DMS114 treated with DMSO at 0.1 percent for 48 hours (cell line): ENCODE measurements around the gene FNIP2.
"Not testable (repeated sequence)": the region's sequence is repeated elsewhere in the genome, so short reads cannot be mapped to it uniquely, and the experiment has no call there.

Experiments
- DNase-seq: peaks from one replicate; lab custom pipeline; 2025; ENCODE audit not compliant: unreplicated experiment; lab: John Stamatoyannopoulos, UW

FNIP2 gene

DNA sequence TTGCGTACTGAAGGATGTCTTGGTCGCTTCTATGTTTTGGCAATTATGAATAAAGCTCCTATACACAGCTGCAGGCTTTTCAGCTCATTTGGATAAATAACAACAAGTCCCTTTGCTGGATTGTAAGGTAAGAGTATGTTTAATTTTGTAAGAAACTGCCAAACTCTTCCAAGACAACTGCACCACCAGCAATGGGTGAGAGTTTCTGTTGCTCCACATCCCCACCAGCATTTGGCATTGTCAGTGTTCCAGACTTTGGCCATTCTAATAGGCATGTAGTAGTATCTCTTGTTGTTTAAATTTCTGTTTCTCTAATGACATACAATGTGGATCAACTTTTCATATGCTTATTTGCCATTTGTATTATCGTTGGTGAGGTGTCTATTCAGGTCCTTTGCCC is 44.3 kb downstream of the FNIP2 start:
- no peak for DNase-seq

- no peak for DNase-seq
Measured at GRCh38 chr4:158814207-158814606, 45.4 kb downstream of the FNIP2 start.

- no peak for DNase-seq
Measured at GRCh38 chr4:158814636-158815330, 46.0 kb downstream of the FNIP2 start.

DNA sequence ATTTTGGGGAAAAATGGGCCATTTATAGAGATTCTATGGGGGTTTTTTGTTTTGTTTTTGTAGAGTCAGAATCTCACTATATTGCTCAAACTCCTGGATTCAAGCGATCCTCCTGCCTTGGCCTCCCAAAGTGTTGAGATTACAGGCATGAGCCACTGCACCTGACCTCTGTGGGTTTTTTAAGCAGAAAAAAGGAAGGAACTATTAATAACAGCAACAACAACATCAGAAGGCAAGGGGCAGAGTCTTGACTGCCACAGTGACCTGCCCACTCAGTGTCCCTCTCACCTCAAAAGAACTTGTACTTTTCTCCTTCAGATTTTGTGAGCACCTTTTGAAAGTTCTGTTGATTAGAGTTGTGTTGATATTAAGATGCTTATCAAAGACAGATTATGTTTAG is 48.1 kb downstream of the FNIP2 start:
- DNase-seq: no peak

GRCh38 chr4:158817562-158818296 is 48.9 kb downstream of the FNIP2 start:
- DNase-seq: no peak

DNA sequence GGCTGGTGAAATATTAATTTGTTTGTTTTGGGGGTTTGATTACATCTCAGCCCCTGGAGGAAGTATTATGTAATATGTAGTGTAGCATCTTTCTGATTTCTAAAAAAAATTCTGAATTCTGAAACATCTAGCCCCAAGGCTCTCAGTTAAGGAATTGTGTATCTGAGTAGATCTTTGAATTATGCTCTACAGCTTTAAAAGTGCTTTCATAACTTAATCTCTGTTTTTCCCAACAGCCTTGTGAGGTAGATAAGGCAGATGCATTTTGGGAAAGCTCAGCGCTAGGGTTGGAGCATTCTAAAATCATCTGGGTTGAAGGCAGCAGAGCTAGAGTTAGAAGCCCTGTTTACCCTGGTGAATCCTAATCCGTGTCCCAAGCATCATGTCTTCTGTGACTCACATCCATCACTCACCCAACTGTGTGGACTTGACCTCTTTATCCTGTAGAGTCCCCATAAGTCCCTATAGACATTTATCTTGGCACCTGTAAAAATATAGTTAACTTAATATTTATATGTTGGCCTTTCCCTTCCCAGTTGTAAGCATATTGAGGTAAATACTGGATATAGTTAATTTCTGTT is 49.8 kb downstream of the FNIP2 start:
- DNase-seq: no peak

- no peak for DNase-seq
Measured at GRCh38 chr4:158819942-158820786, 51.3 kb downstream of the FNIP2 start.

DNA sequence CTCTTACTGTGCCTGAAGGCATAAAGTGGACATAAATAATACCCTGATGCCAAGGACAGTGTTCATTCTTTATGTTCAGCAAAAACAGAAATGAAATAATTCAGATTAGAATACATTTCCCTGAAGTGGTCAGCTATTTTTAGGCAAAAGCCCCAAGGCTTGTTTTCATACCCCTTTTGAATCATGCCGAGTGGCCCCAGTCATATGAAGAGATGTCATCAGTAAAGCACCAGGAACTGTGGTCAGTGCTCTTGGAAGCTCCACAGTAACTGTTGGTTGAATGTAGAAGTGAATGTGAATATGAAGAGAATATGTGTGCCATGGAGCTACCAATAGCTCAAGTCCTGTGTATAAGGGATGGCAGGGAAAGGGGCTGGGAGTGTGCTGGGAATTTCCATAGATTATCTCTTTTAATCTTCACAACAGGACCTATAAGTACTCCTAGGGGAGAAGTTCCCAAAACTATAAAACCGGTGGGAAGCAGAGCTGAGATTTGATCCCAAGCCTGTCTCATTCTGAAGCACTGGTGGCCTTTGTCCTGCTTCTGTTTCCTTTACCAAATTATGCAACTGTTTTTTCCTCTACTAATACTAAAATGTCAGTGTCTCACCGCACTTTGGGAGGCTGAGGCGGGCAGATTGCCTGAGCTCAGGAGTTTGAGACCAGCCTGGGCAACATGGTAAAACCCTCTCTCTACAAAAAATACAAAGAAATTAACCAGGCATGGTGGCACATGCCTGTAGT is 52.6 kb downstream of the FNIP2 start:
- no peak for DNase-seq

- DNase-seq: no peak
Measured at GRCh38 chr4:158822348-158822747, 53.5 kb downstream of the FNIP2 start.

- no peak for DNase-seq
Measured at GRCh38 chr4:158823461-158823873, 54.6 kb downstream of the FNIP2 start.

DNA sequence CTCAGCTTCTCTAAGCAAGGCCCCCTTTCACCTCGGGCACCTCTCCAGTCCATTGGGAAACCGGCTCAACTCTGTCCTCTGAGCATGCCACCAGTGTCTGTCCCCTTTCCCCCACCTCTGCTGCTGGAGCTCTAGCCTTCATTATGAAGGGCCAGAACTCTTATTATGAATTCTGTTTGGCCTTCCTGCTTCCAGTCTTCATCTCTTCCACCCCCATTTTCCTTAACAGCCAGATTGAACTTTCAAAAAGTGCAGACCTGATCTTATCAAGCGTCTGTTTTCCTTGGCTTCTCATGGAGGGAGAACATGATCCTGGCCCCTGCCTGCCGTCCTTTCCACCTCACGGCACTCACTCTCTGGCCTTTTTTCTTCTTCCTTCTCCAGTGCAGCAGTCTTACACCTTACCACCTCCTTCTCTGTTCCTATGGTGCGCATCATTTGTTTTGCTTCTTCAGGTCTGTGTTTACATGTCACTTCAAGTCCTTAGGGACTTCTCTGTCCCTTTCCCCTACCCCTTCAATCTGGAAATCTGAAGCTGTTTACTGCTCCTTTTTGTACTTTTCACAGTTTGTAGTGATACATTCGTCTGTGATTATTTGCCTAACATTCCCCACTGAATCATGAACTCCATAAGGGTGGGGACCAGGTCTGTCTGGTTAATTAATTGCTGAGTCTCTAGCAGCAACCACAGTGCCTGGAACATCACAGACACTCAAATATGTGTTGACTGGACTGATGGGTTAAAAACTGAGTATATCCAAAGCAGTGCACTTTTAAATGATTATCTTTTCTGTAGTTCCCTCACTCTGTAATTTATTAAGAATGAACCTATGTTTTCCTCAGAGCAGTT is 55.8 kb downstream of the FNIP2 start:
- no peak for DNase-seq

DNA sequence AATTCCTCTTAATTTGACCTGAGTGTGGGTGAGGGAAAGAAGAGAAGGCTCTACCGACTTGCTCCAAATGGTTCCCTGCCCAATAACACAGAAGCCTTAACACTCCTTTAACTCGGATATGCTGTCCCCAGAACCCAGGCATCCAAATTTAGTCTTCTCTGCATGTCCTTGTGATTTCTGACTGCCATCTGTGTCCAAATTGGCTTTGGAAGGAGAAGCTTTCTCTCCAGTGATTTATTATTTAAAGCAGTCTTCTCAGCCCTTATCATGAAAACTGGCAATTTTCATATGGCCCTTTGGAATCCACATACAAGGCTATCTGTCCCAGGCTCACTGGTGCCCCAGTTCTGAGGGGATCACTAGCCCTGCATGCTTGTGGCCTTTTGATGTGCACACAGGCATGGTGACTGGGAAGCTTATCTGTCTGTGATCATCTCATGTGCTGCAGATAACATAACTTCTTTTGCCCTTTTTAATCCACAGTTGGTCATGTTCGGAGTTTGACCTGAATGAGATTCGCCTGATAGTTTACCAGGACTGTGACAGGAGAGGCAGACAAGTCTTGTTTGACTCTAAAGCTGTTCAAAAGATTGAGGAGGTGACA is 56.7 kb downstream of the FNIP2 start:
- DNase-seq: no peak

GRCh38 chr4:158826057-158826456 is 57.2 kb downstream of the FNIP2 start:
- DNase-seq: no peak

DNA sequence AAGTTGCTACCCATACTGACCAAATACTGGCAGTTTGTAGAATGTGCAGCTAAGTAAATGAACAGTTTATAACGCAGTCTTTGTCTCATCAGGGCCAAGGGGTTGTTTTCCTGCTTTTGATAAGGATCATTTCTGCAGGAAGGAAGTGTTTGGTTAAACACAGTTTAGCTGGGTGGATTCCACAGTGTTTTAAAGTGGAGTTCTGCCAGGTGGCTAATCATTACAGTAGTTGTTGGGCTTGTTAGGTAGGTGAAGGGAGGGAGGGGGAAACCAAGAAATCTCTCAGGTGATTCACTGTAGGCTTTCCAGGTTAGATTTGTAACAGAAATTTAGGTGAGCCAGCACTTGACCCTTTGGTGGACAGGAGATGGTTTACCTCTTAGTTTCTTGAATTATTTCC is 58.1 kb downstream of the FNIP2 start:
- DNase-seq: no peak

DNA sequence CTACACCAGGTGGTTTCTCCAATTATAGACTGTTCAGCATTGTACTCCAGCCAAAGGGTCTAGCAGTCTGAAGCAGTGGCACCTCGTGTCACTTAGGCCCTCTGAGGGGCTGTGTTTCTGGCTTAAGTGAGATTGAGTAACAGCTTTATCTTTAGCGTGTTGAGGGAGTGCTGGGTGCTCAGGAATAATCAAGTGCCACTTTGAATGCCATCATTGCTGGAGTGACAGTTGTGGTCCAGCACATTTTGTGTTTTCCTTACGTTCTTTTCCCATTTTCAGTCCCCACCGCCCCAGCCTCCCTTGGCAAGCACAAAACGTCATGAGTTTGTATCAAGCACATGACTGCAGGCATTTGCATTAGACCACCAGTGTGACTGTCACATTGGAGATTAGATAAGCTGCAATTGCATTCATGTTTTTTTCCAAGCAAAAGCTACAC is 58.7 kb downstream of the FNIP2 start:
- DNase-seq: no peak

DNA sequence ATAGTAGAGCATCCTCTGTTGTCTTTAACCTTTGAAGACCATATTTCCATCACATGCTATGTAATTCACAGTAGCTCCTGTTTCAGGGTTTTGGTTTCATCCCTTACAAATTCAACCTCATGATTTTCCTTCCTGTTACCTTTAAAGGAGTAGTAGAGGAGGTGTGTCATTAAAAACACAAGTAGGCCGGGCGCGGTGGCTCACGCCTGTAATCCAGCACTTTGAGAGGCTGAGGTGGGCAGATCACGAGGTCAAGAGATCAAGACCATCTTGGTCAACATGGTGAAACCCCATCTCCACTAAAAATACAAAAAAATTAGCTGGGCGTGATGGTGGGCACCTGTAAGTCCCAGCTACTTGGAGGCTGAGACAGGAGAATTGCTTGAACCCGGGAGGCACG is 59.3 kb downstream of the FNIP2 start:
- DNase-seq: not testable (repeated sequence)

DNA sequence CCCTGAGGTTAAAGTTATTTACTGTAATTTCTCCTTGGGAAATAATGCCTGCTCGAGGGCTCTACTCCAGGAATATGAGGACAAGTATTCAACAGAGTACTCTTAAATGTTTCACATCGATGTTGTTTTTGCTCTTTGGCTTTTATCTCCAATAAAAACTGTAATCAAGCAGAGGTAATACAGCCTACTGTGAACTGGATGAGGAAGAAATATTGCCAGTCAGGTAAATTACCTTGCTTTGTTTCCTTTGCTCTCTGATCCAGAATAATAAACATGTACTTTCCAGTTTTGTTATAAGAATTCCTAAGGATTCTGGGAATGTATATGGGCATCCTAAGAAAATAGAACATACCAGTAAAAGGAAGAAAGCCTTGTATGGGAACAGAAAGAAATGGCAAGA is 60.4 kb downstream of the FNIP2 start:
- no peak for DNase-seq

GRCh38 chr4:158833602-158834001 is 64.8 kb downstream of the FNIP2 start:
- no peak for DNase-seq

- DNase-seq: no peak
Measured at GRCh38 chr4:158835226-158836001, 66.6 kb downstream of the FNIP2 start.
